Activated naive CD8-positive, alpha-beta T cell treated with anti-CD3 and anti-CD28 coated beads, Interleukin-2, amount 10 ng/mL, durations not matched to agents 7 days and 5 days (primary cell): ENCODE data around the gene SLC6A2. TPM values are rescaled to one million over a fixed set of nuclear protein-coding genes. Genes with fewer than 3 reads are reported as not detected.

Source experiments
- ATAC-seq: fragments of 150-1000 bp; cut with Tn5 transposase; one replicate; pipeline ENCODE4 v1.10.0; 2021; ENCODE audit warnings: low read depth, moderate library complexity
- POLR2A ChIA-PET: fragments of 350-600 bp; sonication (Branson Sonifier 250); formaldehyde crosslinking; loops from one replicate; lab custom pipeline; 2021; ENCODE audit warnings: antibody characterized with exemption; lab: Charles Lee
- DNase-seq: peaks from one replicate; pipeline ENCODE4 v3.0.0; 2021
- H3K27ac Mint-ChIP-seq: one replicate; pipeline ENCODE4 v1.8.0; 2022; ENCODE audit warnings: mild to moderate bottlenecking, mixed read lengths
- H3K27me3 Mint-ChIP-seq: one replicate; pipeline ENCODE4 v1.8.0; 2022; ENCODE audit warnings: mild to moderate bottlenecking, moderate library complexity, mixed read lengths
- H3K36me3 Mint-ChIP-seq: one replicate; pipeline ENCODE4 v1.8.0; 2021; ENCODE audit warnings: mild to moderate bottlenecking, mixed read lengths
- H3K4me1 Mint-ChIP-seq: one replicate; pipeline ENCODE4 v1.8.0; 2021; ENCODE audit warnings: mixed read lengths
- H3K4me3 Mint-ChIP-seq: one replicate; pipeline ENCODE4 v1.8.0; 2022; ENCODE audit warnings: mild to moderate bottlenecking, moderate library complexity, mixed read lengths
- H3K9me3 Mint-ChIP-seq: one replicate; pipeline ENCODE4 v1.8.0; 2021; ENCODE audit warnings: mixed read lengths
- total RNA-seq, 2 experiments: library from RNA; stranded (reverse); gene quantifications; one replicate each; pipeline ENCODE4 v1.2.3, GENCODE V29; 2021

Gene SLC6A2
- total RNA-seq, 2 experiments from 2014 or later = not detected

GRCh38 chr16:55699616-55700015, 43.8 kb downstream of the SLC6A2 start:
- Mint-ChIP-seq H3K9me3 (no peaks in the 10 kb centered on the region), H3K27ac (no peak overlapping the region), H3K36me3 (no peaks in the 10 kb centered on the region), H3K4me3 (no peak overlapping the region), H3K27me3 (no peaks in the 10 kb centered on the region), H3K4me1 (peaks cover 7% of the 10 kb centered on the region)
- no peak for DNase-seq
- no peak for ATAC-seq
- POLR2A ChIA-PET = no interaction called here

GRCh38 chr16:55700067-55700466, 44.3 kb downstream of the SLC6A2 start:
- Mint-ChIP-seq H3K27me3 (peaks cover 2% of the 10 kb centered on the region), H3K36me3 (no peaks in the 10 kb centered on the region), H3K4me1 (peaks cover 7% of the 10 kb centered on the region), H3K4me3 (no peak overlapping the region), H3K9me3 (no peaks in the 10 kb centered on the region), H3K27ac (no peak overlapping the region)
- no peak for ATAC-seq
- POLR2A ChIA-PET = no interaction called here
- no peak for DNase-seq

- POLR2A ChIA-PET = no interaction called here
- H3K27ac Mint-ChIP-seq = no peak overlapping the region
- H3K36me3 Mint-ChIP-seq = no peaks in the 10 kb centered on the region
- ATAC-seq (no peak), DNase-seq (no peak)
- H3K4me1 Mint-ChIP-seq = peaks cover 7% of the 10 kb centered on the region
- no peak overlapping the region for H3K4me3 Mint-ChIP-seq
- no peaks in the 10 kb centered on the region for H3K9me3 Mint-ChIP-seq
- peaks cover 2% of the 10 kb centered on the region for H3K27me3 Mint-ChIP-seq
These were observed 45.2 kb downstream of the SLC6A2 start for GRCh38 chr16:55700961-55701360.

- Mint-ChIP-seq H3K27me3 (peaks cover 10% of the 10 kb centered on the region), H3K9me3 (no peaks in the 10 kb centered on the region), H3K4me3 (no peak overlapping the region), H3K36me3 (no peaks in the 10 kb centered on the region), H3K27ac (no peak overlapping the region), H3K4me1 (peaks cover 7% of the 10 kb centered on the region)
- POLR2A ChIA-PET = no interaction called here
- DNase-seq (peak; percentile 48), ATAC-seq (peak; percentile 65)
These were observed 45.9 kb downstream of the SLC6A2 start for GRCh38 chr16:55701442-55702319.

- DNase-seq = peak; percentile 33
- H3K27me3 Mint-ChIP-seq = peaks cover 11% of the 10 kb centered on the region
- peak; percentile 80 for ATAC-seq
- POLR2A ChIA-PET = no interaction called here
- H3K9me3 Mint-ChIP-seq = no peaks in the 10 kb centered on the region
- H3K27ac Mint-ChIP-seq = no peak overlapping the region
- no peaks in the 10 kb centered on the region for H3K36me3 Mint-ChIP-seq
- peak overlapping the region; percentile 46 for H3K4me3 Mint-ChIP-seq
- peaks cover 7% of the 10 kb centered on the region for H3K4me1 Mint-ChIP-seq
These were observed 47.5 kb downstream of the SLC6A2 start for GRCh38 chr16:55703003-55704001.

- Mint-ChIP-seq H3K27ac (no peak overlapping the region), H3K9me3 (no peaks in the 10 kb centered on the region), H3K36me3 (no peaks in the 10 kb centered on the region), H3K4me3 (no peak overlapping the region), H3K27me3 (peaks cover 13% of the 10 kb centered on the region), H3K4me1 (peaks cover 7% of the 10 kb centered on the region)
- DNase-seq = no peak
- POLR2A ChIA-PET = no interaction called here
- no peak for ATAC-seq
These were observed 51.1 kb downstream of the SLC6A2 start for GRCh38 chr16:55706739-55707384.

GRCh38 chr16:55709801-55710200, 54.0 kb downstream of the SLC6A2 start:
- Mint-ChIP-seq H3K4me1 (no peaks in the 10 kb centered on the region), H3K9me3 (no peaks in the 10 kb centered on the region), H3K4me3 (no peak overlapping the region), H3K27me3 (peaks cover 13% of the 10 kb centered on the region), H3K36me3 (no peaks in the 10 kb centered on the region), H3K27ac (no peak overlapping the region)
- POLR2A ChIA-PET = no interaction called here
- ATAC-seq (no peak), DNase-seq (no peak)

GRCh38 chr16:55710466-55710865, 54.7 kb downstream of the SLC6A2 start:
- Mint-ChIP-seq H3K27ac (no peak overlapping the region), H3K4me1 (no peaks in the 10 kb centered on the region), H3K27me3 (peaks cover 11% of the 10 kb centered on the region), H3K36me3 (no peaks in the 10 kb centered on the region), H3K9me3 (no peaks in the 10 kb centered on the region), H3K4me3 (no peak overlapping the region)
- ATAC-seq (no peak), DNase-seq (no peak)
- POLR2A ChIA-PET = no interaction called here

GRCh38 chr16:55711959-55712876, 56.4 kb downstream of the SLC6A2 start:
- Mint-ChIP-seq H3K27me3 (peaks cover 4% of the 10 kb centered on the region), H3K4me3 (no peak overlapping the region), H3K9me3 (no peaks in the 10 kb centered on the region), H3K27ac (no peak overlapping the region), H3K4me1 (no peaks in the 10 kb centered on the region), H3K36me3 (no peaks in the 10 kb centered on the region)
- no peak for ATAC-seq
- peak; percentile 39 for DNase-seq
- POLR2A ChIA-PET = no interaction called here

- Mint-ChIP-seq H3K9me3 (no peaks in the 10 kb centered on the region), H3K4me3 (no peak overlapping the region), H3K4me1 (no peaks in the 10 kb centered on the region), H3K27me3 (peaks cover 4% of the 10 kb centered on the region), H3K27ac (no peak overlapping the region), H3K36me3 (no peaks in the 10 kb centered on the region)
- ATAC-seq = no peak
- DNase-seq = no peak
- POLR2A ChIA-PET = no interaction called here
These were observed 57.3 kb downstream of the SLC6A2 start for GRCh38 chr16:55713103-55713502.

- no peak for DNase-seq
- Mint-ChIP-seq H3K36me3 (no peaks in the 10 kb centered on the region), H3K4me3 (no peak overlapping the region), H3K27ac (no peak overlapping the region), H3K4me1 (no peaks in the 10 kb centered on the region), H3K27me3 (peaks cover 2% of the 10 kb centered on the region), H3K9me3 (no peaks in the 10 kb centered on the region)
- POLR2A ChIA-PET = no interaction called here
- ATAC-seq = no peak
These were observed 61.5 kb downstream of the SLC6A2 start for GRCh38 chr16:55717326-55717725.

GRCh38 chr16:55725055-55725777, 69.4 kb downstream of the SLC6A2 start:
- POLR2A ChIA-PET = no interaction called here
- H3K36me3 Mint-ChIP-seq = no peaks in the 10 kb centered on the region
- no peak overlapping the region for H3K27ac Mint-ChIP-seq
- H3K27me3 Mint-ChIP-seq = peaks cover 10% of the 10 kb centered on the region
- DNase-seq (no peak), ATAC-seq (no peak)
- no peak overlapping the region for H3K4me3 Mint-ChIP-seq
- no peaks in the 10 kb centered on the region for H3K4me1 Mint-ChIP-seq
- H3K9me3 Mint-ChIP-seq = no peaks in the 10 kb centered on the region
